SK-N-MC (cell line): Measurements from ENCODE around the gene SLC19A2.

ENCODE experiments used
- DNase-seq: peaks from one replicate; pipeline ENCODE4 v3.0.0-alpha.2; 2011; ENCODE audit warnings: low read depth, low spot score
- H3K27ac ChIP-seq: fragments of 200-600 bp; sonication (generic); 2 replicates; pipeline ENCODE4 v1.5.1; 2016; ENCODE audit warnings: mixed run types
- H3K36me3 ChIP-seq: fragments of 200-600 bp; sonication (generic); 2 replicates; pipeline ENCODE4 v1.6.1; 2017; ENCODE audit warnings: antibody characterized with exemption, low read length, mixed read lengths; ENCODE audit not compliant: insufficient read depth
- H3K4me3 ChIP-seq: fragments of 200-600 bp; sonication (generic); 2 replicates; pipeline ENCODE4 v1.5.1; 2016
- H3K9ac ChIP-seq: fragments of 200-600 bp; sonication (generic); 2 replicates; pipeline ENCODE4 v1.8.0; 2017; ENCODE audit warnings: mixed run types, mixed read lengths; ENCODE audit not compliant: insufficient read length
- H3K9me3 ChIP-seq: fragments of 200-600 bp; sonication (generic); 2 replicates; pipeline ENCODE4 v1.6.1; 2017; ENCODE audit warnings: low read depth, mild to moderate bottlenecking, antibody characterized with exemption, low read length, moderate library complexity, mixed read lengths
- EZH2 ChIP-seq: fragments of 200-600 bp; sonication (generic); IDR thresholded peaks from one replicate; pipeline ENCODE4 v1.6.1; 2017; ENCODE audit warnings: antibody characterized with exemption
- FOXP2 ChIP-seq: optimal IDR thresholded peaks from 2 replicates; pipeline ENCODE3; 2011; ENCODE audit warnings: mild to moderate bottlenecking, moderate library complexity; ENCODE audit not compliant: insufficient read depth; ENCODE audit errors: extremely low read length, control extremely low read depth
- POLR2AphosphoS5 ChIP-seq: IDR thresholded peaks from 2 replicates; pipeline ENCODE4 v1.6.1; 2012; ENCODE audit warnings: mild to moderate bottlenecking, low read depth, low read length, borderline replicate concordance

Gene SLC19A2

GRCh38 chr1:169526120-169526832 is 40.5 kb upstream of the SLC19A2 start:
- Histone ChIP-seq H3K9ac (no peak overlapping the region), H3K36me3 (no peaks in the 10 kb centered on the region), H3K4me3 (0 out of 2 replicates have a peak overlapping the region, but pooled peaks have one; percentile 30), H3K9me3 (no peaks in the 10 kb centered on the region), H3K27ac (peak overlapping the region; percentile 25; the same call in 1 of the 2 replicates)
- TF ChIP-seq FOXP2 (no peak), POLR2AphosphoS5 (no peak), EZH2 (no peak)
- no peak for DNase-seq

- Histone ChIP-seq H3K27ac (no peak overlapping the region), H3K9ac (no peak overlapping the region), H3K4me3 (no peak overlapping the region), H3K9me3 (no peaks in the 10 kb centered on the region), H3K36me3 (no peaks in the 10 kb centered on the region)
- DNase-seq = no peak
- TF ChIP-seq FOXP2 (no peak), EZH2 (no peak), POLR2AphosphoS5 (no peak)
Measured at GRCh38 chr1:169525391-169525790, 39.6 kb upstream of the SLC19A2 start.

- no peak for DNase-seq
- TF ChIP-seq EZH2 (no peak), POLR2AphosphoS5 (no peak), FOXP2 (no peak)
- Histone ChIP-seq H3K36me3 (no peaks in the 10 kb centered on the region), H3K4me3 (no peak overlapping the region), H3K9me3 (no peaks in the 10 kb centered on the region), H3K9ac (no peak overlapping the region), H3K27ac (no peak overlapping the region)
Measured at GRCh38 chr1:169523904-169524303, 38.2 kb upstream of the SLC19A2 start.

- DNase-seq = no peak
- no peaks in the 10 kb centered on the region for H3K9me3 ChIP-seq
- TF ChIP-seq FOXP2 (no peak), POLR2AphosphoS5 (no peak), EZH2 (no peak)
Measured at GRCh38 chr1:169521226-169521625, 35.5 kb upstream of the SLC19A2 start.

GRCh38 chr1:169517558-169518186 is 31.9 kb upstream of the SLC19A2 start:
- Histone ChIP-seq H3K27ac (no peak overlapping the region), H3K36me3 (no peaks in the 10 kb centered on the region), H3K9me3 (no peaks in the 10 kb centered on the region), H3K9ac (no peak overlapping the region), H3K4me3 (no peak overlapping the region)
- TF ChIP-seq FOXP2 (no peak), EZH2 (no peak), POLR2AphosphoS5 (no peak)
- DNase-seq = no peak

More at GRCh38 chr1:169521226-169521625, 35.5 kb upstream of the SLC19A2 start:
- Histone ChIP-seq H3K9ac (no peak overlapping the region), H3K36me3 (no peaks in the 10 kb centered on the region), H3K27ac (no peak overlapping the region), H3K4me3 (no peak overlapping the region)

GRCh38 chr1:169515641-169516040 is 29.9 kb upstream of the SLC19A2 start:
- Histone ChIP-seq H3K9me3 (no peaks in the 10 kb centered on the region), H3K27ac (no peak overlapping the region), H3K9ac (no peak overlapping the region), H3K36me3 (no peaks in the 10 kb centered on the region), H3K4me3 (no peak overlapping the region)
- no peak for DNase-seq
- TF ChIP-seq FOXP2 = no peak
- TF ChIP-seq POLR2AphosphoS5 = no peak
- no peak for TF ChIP-seq EZH2

- Histone ChIP-seq H3K36me3 (no peaks in the 10 kb centered on the region), H3K9me3 (no peaks in the 10 kb centered on the region), H3K9ac (no peak overlapping the region), H3K27ac (no peak overlapping the region), H3K4me3 (no peak overlapping the region)
- DNase-seq = no peak
- TF ChIP-seq EZH2 = no peak
Measured at GRCh38 chr1:169514566-169515270, 29.0 kb upstream of the SLC19A2 start.

GRCh38 chr1:169513208-169513607 is 27.5 kb upstream of the SLC19A2 start:
- Histone ChIP-seq H3K9ac (no peak overlapping the region), H3K27ac (no peak overlapping the region), H3K4me3 (no peak overlapping the region), H3K9me3 (no peaks in the 10 kb centered on the region), H3K36me3 (no peaks in the 10 kb centered on the region)
- no peak for TF ChIP-seq FOXP2
- no peak for TF ChIP-seq EZH2
- TF ChIP-seq POLR2AphosphoS5 = no peak
- DNase-seq = no peak
